Skin epidermis (tissue), 12 donors: ENCODE results near the gene TRERF1.

Experiments used
- H3K27ac ChIP-seq, 21 experiments: fragments of 200-600 bp; sonication (generic) in 11 of 21; one replicate each; pipeline ENCODE4 v1.5.0; 2020; ENCODE audit warnings: mild to moderate bottlenecking in 3 of 21, inconsistent platforms in 2 of 21, moderate library complexity in 2 of 21
- H3K4me3 ChIP-seq, 7 experiments: fragments of 200-600 bp; sonication (generic) in 2 of 7; one replicate each; pipeline ENCODE4 v1.5.0; 2020; ENCODE audit warnings: inconsistent platforms in 2 of 7, mild to moderate bottlenecking in 2 of 7, moderate library complexity in 1 of 7

Gene TRERF1

GRCh38 chr6:42271834-42272805, 179.6 kb downstream of the TRERF1 start:
- Histone ChIP-seq H3K27ac (peak overlapping the region in 1 of 21 experiments; percentile 2), H3K4me3 (no peak overlapping the region)

- Histone ChIP-seq H3K27ac (no peak overlapping the region), H3K4me3 (no peak overlapping the region)
Measured at GRCh38 chr6:42269974-42270510, 181.7 kb downstream of the TRERF1 start.

GRCh38 chr6:42269553-42269952, 182.2 kb downstream of the TRERF1 start:
- H3K27ac ChIP-seq = no peak overlapping the region
- no peak overlapping the region for H3K4me3 ChIP-seq

GRCh38 chr6:42268835-42269204, 182.9 kb downstream of the TRERF1 start:
- Histone ChIP-seq H3K4me3 (no peak overlapping the region), H3K27ac (no peak overlapping the region)

- no peak overlapping the region for H3K4me3 ChIP-seq
- H3K27ac ChIP-seq = no peak overlapping the region
Measured at GRCh38 chr6:42268016-42268834, 183.5 kb downstream of the TRERF1 start.

- no peak overlapping the region for H3K27ac ChIP-seq
- H3K4me3 ChIP-seq = no peak overlapping the region
Measured at GRCh38 chr6:42266538-42266937, 185.2 kb downstream of the TRERF1 start.

- H3K27ac ChIP-seq = no peak overlapping the region
Measured at GRCh38 chr6:42264852-42265390, 186.8 kb downstream of the TRERF1 start.

GRCh38 chr6:42264162-42264851, 187.4 kb downstream of the TRERF1 start:
- Histone ChIP-seq H3K27ac (peak overlapping the region in 2 of 21 experiments; percentile 11 to 33), H3K4me3 (no peak overlapping the region)

More at GRCh38 chr6:42264852-42265390, 186.8 kb downstream of the TRERF1 start:
- no peak overlapping the region for H3K4me3 ChIP-seq

- H3K27ac ChIP-seq = no peak overlapping the region
- no peak overlapping the region for H3K4me3 ChIP-seq
Measured at GRCh38 chr6:42263165-42263728, 188.5 kb downstream of the TRERF1 start.

- peak overlapping the region in 2 of 21 experiments; percentile 9 to 44 for H3K27ac ChIP-seq
- H3K4me3 ChIP-seq = no peak overlapping the region
Measured at GRCh38 chr6:42260972-42261371, 190.8 kb downstream of the TRERF1 start.

GRCh38 chr6:42260396-42260888, 191.3 kb downstream of the TRERF1 start:
- Histone ChIP-seq H3K4me3 (no peak overlapping the region), H3K27ac (peak overlapping the region in 2 of 21 experiments; percentile 9 to 44)

- H3K4me3 ChIP-seq = no peak overlapping the region
- H3K27ac ChIP-seq = no peak overlapping the region
Measured at GRCh38 chr6:42259841-42260395, 191.8 kb downstream of the TRERF1 start.

- H3K27ac ChIP-seq = peak overlapping the region in 1 of 21 experiments; percentile 14
Measured at GRCh38 chr6:42259286-42259685, 192.4 kb downstream of the TRERF1 start.

GRCh38 chr6:42257614-42258013, 194.1 kb downstream of the TRERF1 start:
- Histone ChIP-seq H3K27ac (no peak overlapping the region), H3K4me3 (no peak overlapping the region)

More at GRCh38 chr6:42259286-42259685, 192.4 kb downstream of the TRERF1 start:
- H3K4me3 ChIP-seq = no peak overlapping the region

GRCh38 chr6:42257063-42257462, 194.7 kb downstream of the TRERF1 start:
- no peak overlapping the region for H3K4me3 ChIP-seq
- no peak overlapping the region for H3K27ac ChIP-seq

GRCh38 chr6:42255050-42255449, 196.7 kb downstream of the TRERF1 start:
- no peak overlapping the region for H3K4me3 ChIP-seq
- no peak overlapping the region for H3K27ac ChIP-seq

- no peak overlapping the region for H3K27ac ChIP-seq
- H3K4me3 ChIP-seq = no peak overlapping the region
Measured at GRCh38 chr6:42254505-42254904, 197.2 kb downstream of the TRERF1 start.

- no peak overlapping the region for H3K4me3 ChIP-seq
- H3K27ac ChIP-seq = peak overlapping the region in 14 of 21 experiments; percentile 43 to 82 (median 59)
Measured at GRCh38 chr6:42251911-42252637, 199.7 kb downstream of the TRERF1 start.
